OCI-LY7 (cell line): ENCODE data around the gene SLC29A1.

Source experiments
- EZH2phosphoT487 ChIP-seq: fragments of 200-600 bp; sonication (generic); IDR thresholded peaks from 2 replicates; pipeline ENCODE4 v1.6.1; 2018; ENCODE audit warnings: low read depth, borderline replicate concordance, mild to moderate bottlenecking, mixed run types, antibody characterized with exemption, low read length, moderate library complexity, mixed read lengths
- TF ChIP-seq, protein P1 (sequence below): fragments of 200-600 bp; sonication (generic); conservative IDR thresholded peaks from 2 replicates; pipeline ENCODE4 v1.5.1; 2014; ENCODE audit warnings: mild to moderate bottlenecking, antibody characterized with exemption, low read length, moderate library complexity, mixed read lengths

DNA sequence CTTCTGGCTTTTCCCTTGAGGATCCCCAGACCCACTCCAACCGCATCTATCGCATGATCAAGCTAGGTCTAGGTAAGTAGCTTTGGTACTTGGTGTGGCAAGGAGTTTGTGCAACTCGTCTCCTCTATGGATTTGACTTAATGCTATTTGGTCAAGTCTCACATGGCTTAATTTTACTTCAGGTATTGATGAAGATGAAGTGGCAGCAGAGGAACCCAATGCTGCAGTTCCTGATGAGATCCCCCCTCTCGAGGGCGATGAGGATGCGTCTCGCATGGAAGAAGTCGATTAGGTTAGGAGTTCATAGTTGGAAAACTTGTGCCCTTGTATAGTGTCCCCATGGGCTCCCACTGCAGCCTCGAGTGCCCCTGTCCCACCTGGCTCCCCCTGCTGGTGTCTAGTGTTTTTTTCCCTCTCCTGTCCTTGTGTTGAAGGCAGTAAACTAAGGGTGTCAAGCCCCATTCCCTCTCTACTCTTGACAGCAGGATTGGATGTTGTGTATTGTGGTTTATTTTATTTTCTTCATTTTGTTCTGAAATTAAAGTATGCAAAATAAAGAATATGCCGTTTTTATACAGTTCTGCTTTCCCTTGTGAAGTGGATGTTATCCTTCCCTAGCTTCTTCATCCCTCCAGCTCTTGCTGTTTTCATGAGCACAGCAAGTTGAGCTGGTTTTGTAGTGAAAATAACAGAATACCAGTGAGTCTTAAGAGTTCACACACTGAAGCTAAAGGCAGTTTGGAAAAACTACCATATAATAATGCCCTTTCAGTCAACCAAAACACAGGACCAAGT is 30.1 kb downstream of the SLC29A1 start:
- TF ChIP-seq, protein P1, sequence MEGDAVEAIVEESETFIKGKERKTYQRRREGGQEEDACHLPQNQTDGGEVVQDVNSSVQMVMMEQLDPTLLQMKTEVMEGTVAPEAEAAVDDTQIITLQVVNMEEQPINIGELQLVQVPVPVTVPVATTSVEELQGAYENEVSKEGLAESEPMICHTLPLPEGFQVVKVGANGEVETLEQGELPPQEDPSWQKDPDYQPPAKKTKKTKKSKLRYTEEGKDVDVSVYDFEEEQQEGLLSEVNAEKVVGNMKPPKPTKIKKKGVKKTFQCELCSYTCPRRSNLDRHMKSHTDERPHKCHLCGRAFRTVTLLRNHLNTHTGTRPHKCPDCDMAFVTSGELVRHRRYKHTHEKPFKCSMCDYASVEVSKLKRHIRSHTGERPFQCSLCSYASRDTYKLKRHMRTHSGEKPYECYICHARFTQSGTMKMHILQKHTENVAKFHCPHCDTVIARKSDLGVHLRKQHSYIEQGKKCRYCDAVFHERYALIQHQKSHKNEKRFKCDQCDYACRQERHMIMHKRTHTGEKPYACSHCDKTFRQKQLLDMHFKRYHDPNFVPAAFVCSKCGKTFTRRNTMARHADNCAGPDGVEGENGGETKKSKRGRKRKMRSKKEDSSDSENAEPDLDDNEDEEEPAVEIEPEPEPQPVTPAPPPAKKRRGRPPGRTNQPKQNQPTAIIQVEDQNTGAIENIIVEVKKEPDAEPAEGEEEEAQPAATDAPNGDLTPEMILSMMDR, result peak; percentile 78
- no peak for TF ChIP-seq EZH2phosphoT487
